Stomach smooth muscle (tissue), 2 donors: ENCODE measurements around the gene RASSF8.

ENCODE experiments used
- H3K27ac ChIP-seq: one replicate; pipeline ENCODE4 v1.7.0; 2013; ENCODE audit warnings: mild to moderate bottlenecking, low read length, inconsistent platforms
- H3K27me3 ChIP-seq, 2 donors: one replicate each; pipeline ENCODE4 v1.7.0; 2013; ENCODE audit warnings: low read length in 2 of 2; ENCODE audit not compliant: insufficient read depth in 2 of 2, control insufficient read depth in 1 of 2
- H3K36me3 ChIP-seq, 2 donors: one replicate each; pipeline ENCODE4 v1.7.0; 2013; ENCODE audit warnings: low read length in 2 of 2; ENCODE audit not compliant: control insufficient read depth in 2 of 2, insufficient read depth in 2 of 2
- H3K4me1 ChIP-seq: one replicate; pipeline ENCODE4 v1.7.0; 2013; ENCODE audit warnings: low read length; ENCODE audit not compliant: control insufficient read depth, insufficient read depth
- H3K4me3 ChIP-seq, 2 donors: one replicate each; pipeline ENCODE4 v1.7.0; 2013; ENCODE audit warnings: low read length in 2 of 2
- H3K9ac ChIP-seq, 2 donors: one replicate each; pipeline ENCODE4 v1.7.0; 2013; ENCODE audit warnings: low read length in 2 of 2, mild to moderate bottlenecking in 1 of 2
- H3K9me3 ChIP-seq, 2 donors: one replicate each; pipeline ENCODE4 v1.7.0; 2013; ENCODE audit warnings: low read length in 2 of 2; ENCODE audit not compliant: control insufficient read depth in 2 of 2
- donor health status: healthy.
- donor health status: Pancreatic carcinoma.

The RASSF8 gene

DNA sequence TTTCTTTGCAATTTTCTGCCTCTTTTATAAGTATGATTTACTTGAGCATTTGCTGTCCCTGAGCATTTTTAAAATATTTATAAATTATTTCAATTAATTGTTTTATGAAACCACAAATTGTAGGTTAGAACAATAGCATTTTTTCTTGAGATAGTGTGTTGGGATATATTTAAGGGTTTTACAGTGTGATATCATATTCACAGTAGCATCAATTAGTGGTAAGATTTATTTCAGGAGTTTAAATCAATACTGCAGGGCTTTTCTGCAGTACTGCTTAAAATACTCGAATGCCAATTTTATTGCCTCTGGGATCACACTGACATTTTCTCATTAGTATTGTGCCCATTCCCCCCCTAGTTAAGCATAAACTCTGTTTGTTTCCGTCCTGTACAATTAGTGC, 84.2 kb downstream of the RASSF8 start:
- no peaks in the 10 kb centered on the region for H3K9me3 ChIP-seq
- no peak overlapping the region for H3K4me3 ChIP-seq
- no peak overlapping the region for H3K9ac ChIP-seq
- H3K36me3 ChIP-seq, result no peaks in the 10 kb centered on the region
- H3K27me3 ChIP-seq, result no peaks in the 10 kb centered on the region
- no peak overlapping the region for H3K27ac ChIP-seq
- peaks cover 9% of the 10 kb centered on the region for H3K4me1 ChIP-seq

DNA sequence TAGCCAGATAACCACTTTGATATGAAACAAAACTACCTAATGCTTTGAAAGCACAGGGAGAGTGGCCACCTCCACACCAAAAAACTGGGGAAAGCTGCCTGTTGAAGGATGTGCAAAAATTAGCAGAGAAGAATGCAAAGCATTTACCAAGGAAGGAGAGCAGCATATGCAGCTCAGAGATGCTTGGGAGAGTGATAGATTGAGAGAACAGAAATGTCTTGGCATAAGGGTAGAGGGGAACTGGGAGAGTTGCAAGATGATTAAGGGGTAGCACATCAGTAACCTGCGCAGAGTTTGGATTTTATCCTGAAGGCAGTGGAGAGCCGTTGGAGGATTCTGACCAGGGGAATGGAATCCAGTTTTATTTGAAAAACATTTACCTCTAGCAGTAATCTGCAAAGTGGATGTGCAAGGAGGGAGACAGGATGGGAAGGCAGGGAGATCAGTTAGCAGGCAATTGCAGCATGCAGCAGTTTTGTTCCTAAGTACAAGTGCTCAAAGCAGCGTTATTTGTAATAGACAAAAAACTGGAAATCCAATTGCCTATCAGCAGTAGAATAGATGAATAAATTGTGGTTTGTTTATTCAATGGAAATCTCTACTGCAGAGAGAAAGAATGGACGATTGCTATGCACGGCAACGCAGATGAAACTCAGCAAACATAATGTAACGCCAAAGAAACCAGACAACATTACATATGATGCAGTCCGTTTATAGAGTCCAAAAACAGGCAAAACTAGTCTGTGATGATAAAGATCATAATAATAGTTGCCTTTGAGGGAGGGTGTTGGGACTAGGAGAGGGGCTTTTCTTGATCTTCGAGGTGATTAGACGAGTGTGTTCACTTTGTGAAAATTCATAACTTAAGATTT, 84.9 kb downstream of the RASSF8 start:
- Histone ChIP-seq H3K4me3 (no peak overlapping the region), H3K4me1 (peaks cover 9% of the 10 kb centered on the region)

DNA sequence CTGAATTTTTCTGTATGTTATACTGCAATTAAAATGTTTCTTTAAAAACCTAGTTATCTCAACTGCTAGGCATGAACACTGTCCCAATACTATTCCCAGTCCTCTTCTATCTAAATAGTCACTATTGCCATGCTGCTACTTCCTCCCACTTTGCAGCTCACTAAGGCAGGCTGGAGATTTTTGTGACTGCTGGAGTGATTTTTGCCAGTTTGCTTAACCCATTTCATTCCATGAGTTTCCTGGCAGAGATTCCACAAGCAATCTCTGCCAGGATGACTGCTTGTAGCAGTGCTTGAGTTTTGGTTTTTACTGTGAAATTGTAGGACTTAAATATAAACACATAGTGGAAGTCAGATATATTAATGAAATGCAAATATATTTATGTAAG, 85.5 kb downstream of the RASSF8 start:
- no peak overlapping the region for H3K4me3 ChIP-seq
- no peak overlapping the region for H3K27ac ChIP-seq
- no peaks in the 10 kb centered on the region for H3K27me3 ChIP-seq
- H3K9ac ChIP-seq, result no peak overlapping the region
- no peaks in the 10 kb centered on the region for H3K9me3 ChIP-seq
- H3K4me1 ChIP-seq, result peaks cover 9% of the 10 kb centered on the region
- H3K36me3 ChIP-seq, result no peaks in the 10 kb centered on the region

More for the DNA sequence above, 84.9 kb downstream of the RASSF8 start:
- H3K27ac ChIP-seq, result no peak overlapping the region
- H3K9me3 ChIP-seq, result no peaks in the 10 kb centered on the region
- H3K36me3 ChIP-seq, result no peaks in the 10 kb centered on the region
- H3K9ac ChIP-seq, result no peak overlapping the region
- no peaks in the 10 kb centered on the region for H3K27me3 ChIP-seq

DNA sequence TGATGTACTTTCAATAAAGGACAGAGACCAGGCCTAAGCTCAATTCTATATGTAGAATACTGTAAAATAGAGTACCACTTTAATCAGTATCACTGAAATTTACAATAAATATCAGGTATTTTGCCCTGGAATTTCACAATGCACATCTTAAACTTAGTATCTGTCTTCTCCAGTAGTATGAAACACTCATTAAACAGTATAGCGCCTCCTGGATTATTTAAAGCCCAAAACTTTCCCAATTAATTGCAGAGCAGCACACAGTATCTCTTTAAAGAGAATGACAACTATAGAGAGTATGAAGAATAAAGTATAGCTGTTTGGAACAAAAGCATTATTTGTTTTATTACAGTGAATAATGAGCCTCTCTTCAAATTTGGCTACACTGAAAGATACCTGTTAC, 86.1 kb downstream of the RASSF8 start:
- Histone ChIP-seq H3K9ac (no peak overlapping the region), H3K27ac (no peak overlapping the region), H3K4me3 (no peak overlapping the region), H3K36me3 (no peaks in the 10 kb centered on the region), H3K4me1 (peaks cover 9% of the 10 kb centered on the region), H3K9me3 (no peaks in the 10 kb centered on the region), H3K27me3 (no peaks in the 10 kb centered on the region)

DNA sequence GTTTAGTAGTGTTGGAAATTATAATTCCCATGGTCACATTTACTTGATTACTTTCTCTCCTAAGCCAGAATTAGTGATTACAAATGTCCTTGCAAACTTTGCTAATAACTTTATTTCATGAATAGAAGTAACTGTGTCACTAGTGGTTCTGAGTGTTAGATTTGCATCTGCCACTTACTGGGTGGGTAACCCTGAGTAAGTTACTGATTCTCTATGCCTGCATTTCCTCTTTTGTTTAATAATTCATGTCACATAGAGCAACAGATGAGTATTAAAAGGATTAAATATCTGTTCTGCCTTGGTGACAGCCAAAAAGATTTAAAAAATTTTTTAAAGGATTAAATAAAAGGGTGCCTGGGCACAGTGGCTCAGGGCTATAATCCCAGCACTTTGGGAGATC, 87.7 kb downstream of the RASSF8 start:
- Histone ChIP-seq H3K27me3 (no peaks in the 10 kb centered on the region), H3K9ac (no peak overlapping the region), H3K4me3 (no peak overlapping the region), H3K9me3 (no peaks in the 10 kb centered on the region), H3K36me3 (no peaks in the 10 kb centered on the region), H3K4me1 (peaks cover 9% of the 10 kb centered on the region), H3K27ac (no peak overlapping the region)

DNA sequence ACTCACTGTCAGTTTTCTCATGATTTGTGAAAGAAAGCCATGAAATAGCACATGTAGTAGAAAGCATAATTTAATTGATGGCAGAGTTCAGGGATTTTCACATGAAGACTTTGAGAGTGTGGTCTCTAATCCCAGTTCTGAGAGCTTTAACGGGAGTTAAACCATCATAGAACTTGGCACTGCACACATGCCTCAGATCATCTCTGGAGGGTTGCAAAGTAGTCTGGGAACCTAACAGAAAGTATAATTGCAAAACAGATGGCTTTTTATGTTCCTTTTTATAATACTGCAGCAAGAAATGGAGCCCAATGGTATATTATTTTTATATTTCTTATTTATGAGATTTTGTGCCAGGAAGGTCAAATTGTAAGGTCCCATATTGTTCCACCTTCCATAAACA, 88.4 kb downstream of the RASSF8 start:
- Histone ChIP-seq H3K27me3 (no peaks in the 10 kb centered on the region), H3K27ac (no peak overlapping the region), H3K9ac (no peak overlapping the region), H3K9me3 (no peaks in the 10 kb centered on the region), H3K36me3 (no peaks in the 10 kb centered on the region), H3K4me3 (no peak overlapping the region), H3K4me1 (peaks cover 9% of the 10 kb centered on the region)

DNA sequence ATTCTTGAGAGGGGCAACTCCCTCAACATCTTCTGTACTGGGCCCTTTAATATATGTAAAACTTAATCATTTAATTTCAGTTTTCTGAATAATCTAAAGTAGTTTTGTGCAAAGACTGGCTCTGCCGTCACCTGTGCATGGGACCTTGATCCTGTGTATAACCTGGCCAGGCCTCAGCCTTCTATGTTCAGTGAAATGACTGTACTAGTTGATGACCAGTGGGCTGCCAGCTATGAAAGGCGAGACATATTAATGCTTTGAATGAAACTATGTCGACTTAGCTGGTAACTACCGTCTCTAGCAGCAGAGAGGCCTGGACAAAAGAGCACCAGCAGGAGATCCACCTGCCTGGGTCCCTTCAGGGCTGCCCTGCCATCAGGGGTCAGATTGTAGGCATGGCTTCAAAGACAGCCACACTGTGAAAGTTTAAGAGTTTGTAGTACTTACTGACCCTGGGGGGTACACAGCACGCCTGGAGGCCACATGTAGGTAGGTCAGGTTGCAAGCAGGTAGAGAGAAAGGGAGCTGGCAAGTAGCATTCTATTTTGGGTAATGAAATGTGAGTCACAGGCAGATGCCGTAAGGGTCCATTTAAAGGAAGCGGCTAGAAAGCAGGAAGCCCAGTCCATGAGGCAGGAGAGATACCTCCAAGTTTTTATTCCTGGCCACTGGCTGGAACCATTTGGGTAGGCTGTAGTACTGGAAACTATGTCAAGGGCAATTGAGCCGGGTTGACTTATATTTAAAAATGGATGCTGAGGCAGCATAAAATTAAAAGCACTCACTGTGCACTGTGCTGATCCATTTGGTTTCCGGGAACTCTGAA, 89.1 kb downstream of the RASSF8 start:
- H3K9ac ChIP-seq, result no peak overlapping the region
- H3K4me1 ChIP-seq, result peaks cover 9% of the 10 kb centered on the region
- no peak overlapping the region for H3K4me3 ChIP-seq
- H3K36me3 ChIP-seq, result no peaks in the 10 kb centered on the region
- H3K27me3 ChIP-seq, result no peaks in the 10 kb centered on the region
- no peaks in the 10 kb centered on the region for H3K9me3 ChIP-seq
- H3K27ac ChIP-seq, result no peak overlapping the region

DNA sequence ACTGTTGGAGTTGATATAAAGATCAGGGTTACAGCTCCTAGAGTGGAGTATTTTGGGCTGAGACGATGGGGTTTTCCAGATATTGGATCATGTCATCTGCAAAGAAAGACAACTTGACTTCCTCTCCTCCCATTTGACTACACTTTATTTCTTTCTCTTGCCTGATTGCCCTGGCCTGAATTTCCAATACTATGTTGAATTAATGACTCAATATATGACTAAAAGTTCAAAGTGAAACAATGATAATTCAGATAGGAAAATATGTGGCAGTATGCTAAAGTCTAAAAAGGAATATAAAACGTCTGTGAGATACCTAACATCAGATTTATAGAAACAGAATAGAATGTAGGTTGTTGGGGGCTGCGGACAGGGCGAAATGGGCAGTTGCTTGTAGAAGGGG, 94.2 kb downstream of the RASSF8 start:
- Histone ChIP-seq H3K27me3 (no peaks in the 10 kb centered on the region), H3K27ac (no peak overlapping the region), H3K4me3 (no peak overlapping the region)

DNA sequence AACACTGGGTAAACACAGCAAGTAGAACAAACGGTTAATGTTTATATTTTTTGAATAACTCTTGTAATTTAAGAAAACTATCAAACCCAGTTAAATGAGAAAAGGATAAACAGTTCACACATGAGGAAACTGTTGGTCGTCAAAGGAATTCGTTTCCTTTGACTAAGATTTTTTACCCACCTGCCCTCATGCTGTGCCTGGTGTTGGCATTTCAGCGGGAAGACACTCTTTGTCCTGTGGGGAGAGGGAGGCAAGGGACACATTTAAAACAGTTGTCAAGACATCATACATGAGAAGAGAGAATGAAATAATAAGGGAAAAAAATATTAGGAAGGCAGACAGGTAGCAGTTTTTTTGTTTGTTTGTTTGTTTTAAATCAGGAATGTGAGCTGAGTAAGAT, 95.9 kb downstream of the RASSF8 start:
- Histone ChIP-seq H3K4me1 (no peaks in the 10 kb centered on the region), H3K27ac (no peak overlapping the region), H3K9ac (no peak overlapping the region), H3K9me3 (no peaks in the 10 kb centered on the region), H3K4me3 (no peak overlapping the region), H3K27me3 (no peaks in the 10 kb centered on the region), H3K36me3 (peaks cover 0 to 13% of the 10 kb centered on the region in 2 donors)

More for the DNA sequence above, 94.2 kb downstream of the RASSF8 start:
- Histone ChIP-seq H3K9ac (no peak overlapping the region), H3K4me1 (no peaks in the 10 kb centered on the region), H3K36me3 (peaks cover 0 to 7% of the 10 kb centered on the region in 2 donors), H3K9me3 (no peaks in the 10 kb centered on the region)

DNA sequence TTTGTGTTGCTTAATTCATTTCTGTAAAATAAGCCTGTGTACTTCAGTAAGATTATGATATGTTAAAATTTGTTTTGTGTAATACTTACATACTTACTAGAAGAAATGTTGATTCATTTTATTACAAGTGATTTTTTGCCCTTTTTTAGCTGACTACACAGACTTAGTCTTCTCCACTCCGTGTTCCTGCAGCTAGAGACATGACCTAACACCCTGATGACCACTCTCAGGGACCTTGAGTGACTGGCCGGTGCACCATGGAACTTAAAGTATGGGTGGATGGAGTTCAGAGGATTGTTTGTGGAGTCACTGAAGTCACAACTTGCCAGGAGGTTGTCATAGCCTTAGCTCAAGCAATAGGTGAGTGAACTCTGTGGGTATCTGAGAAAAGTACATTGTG, 96.6 kb downstream of the RASSF8 start:
- peaks cover 0 to 13% of the 10 kb centered on the region in 2 donors for H3K36me3 ChIP-seq

DNA sequence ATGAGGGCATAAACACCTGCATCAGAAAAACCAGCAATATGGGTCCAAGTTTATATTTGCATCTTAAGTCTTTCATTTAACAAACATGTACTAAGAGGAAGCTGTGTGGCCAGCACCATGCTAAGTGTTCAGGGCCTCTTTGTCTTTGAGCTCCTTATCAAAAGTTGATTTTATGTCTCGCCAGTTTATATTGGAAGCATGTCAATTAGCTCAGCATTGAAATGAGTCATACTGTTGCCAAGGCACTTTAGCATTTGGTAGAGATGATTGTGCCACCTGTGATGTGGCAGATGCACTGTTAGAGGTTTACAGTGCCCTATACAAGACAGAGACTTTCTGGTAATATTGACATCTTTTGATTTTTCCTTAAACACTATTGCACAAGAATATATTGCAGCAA, 97.9 kb downstream of the RASSF8 start:
- no peak overlapping the region for H3K27ac ChIP-seq

More for the DNA sequence above, 96.6 kb downstream of the RASSF8 start:
- Histone ChIP-seq H3K27me3 (no peaks in the 10 kb centered on the region), H3K9me3 (no peaks in the 10 kb centered on the region), H3K27ac (no peak overlapping the region), H3K9ac (no peak overlapping the region), H3K4me1 (no peaks in the 10 kb centered on the region), H3K4me3 (no peak overlapping the region)

More for the DNA sequence above, 97.9 kb downstream of the RASSF8 start:
- H3K9me3 ChIP-seq, result no peaks in the 10 kb centered on the region
- no peak overlapping the region for H3K4me3 ChIP-seq
- peaks cover 0 to 13% of the 10 kb centered on the region in 2 donors for H3K36me3 ChIP-seq
- H3K4me1 ChIP-seq, result no peaks in the 10 kb centered on the region
- H3K9ac ChIP-seq, result no peak overlapping the region
- no peaks in the 10 kb centered on the region for H3K27me3 ChIP-seq
